Measurements from ENCODE around the gene FFAR1. TPM values are rescaled to one million over a fixed set of nuclear protein-coding genes. Genes with fewer than 3 reads are reported as not detected.

The FFAR1 gene, protein sequence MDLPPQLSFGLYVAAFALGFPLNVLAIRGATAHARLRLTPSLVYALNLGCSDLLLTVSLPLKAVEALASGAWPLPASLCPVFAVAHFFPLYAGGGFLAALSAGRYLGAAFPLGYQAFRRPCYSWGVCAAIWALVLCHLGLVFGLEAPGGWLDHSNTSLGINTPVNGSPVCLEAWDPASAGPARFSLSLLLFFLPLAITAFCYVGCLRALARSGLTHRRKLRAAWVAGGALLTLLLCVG (N-terminal part only)
- total RNA-seq, result not detected

DNA sequence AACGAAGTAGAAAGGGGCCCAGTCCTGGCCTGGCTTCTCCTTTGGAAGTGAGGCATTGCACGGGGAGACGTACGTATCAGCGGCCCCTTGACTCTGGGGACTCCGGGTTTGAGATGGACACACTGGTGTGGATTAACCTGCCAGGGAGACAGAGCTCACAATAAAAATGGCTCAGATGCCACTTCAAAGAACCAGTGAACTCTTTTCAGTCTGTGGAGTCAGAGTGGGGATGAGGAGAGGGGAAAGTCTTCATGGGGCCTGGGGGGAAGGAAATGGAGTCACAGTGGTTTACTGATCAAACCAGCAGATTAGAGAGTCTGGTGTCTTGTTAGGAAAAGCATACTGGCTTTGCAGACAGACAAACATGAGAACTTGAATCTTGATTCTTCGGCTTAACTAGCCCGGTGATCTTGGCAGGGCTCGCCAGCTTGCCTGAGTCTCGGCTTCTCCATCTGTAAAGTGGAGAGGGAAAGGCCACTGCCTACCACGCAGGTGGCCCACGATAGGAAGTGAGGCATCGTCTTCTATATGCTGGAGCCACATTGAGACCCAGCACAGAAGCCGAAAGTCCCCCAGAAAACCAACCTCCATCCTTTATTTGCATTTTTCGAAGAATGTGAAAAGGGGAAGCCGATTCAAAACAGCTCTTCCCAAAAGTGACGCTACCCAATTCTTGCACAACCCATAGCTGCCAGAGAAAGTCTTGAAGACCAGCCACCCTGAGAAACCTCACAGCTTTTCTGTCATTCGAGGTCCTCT, at the start of gene FFAR1:
FFAR1 (plus strand) TSS at position 732 of the 759 bp plus-strand sequence. CDS start 3,650 bp downstream, outside the sequence.
- H3K27ac ChIP-seq (ENCODE audit: low read depth, low read length), result no peak within 1 kb of the TSS
- H3K4me3 ChIP-seq (ENCODE audit: low read length in 3 of 3), result no peak within 1 kb of the TSS

GRCh38 chr19:35297922-35298321, 49.8 kb upstream of the FFAR1 start:
- Histone ChIP-seq H3K27ac (ENCODE audit: low read depth, low read length) (no peak overlapping the region), H3K4me3 (ENCODE audit: low read length in 3 of 3) (no peak overlapping the region), H3K36me3 (ENCODE audit: control insufficient read depth in 3 of 3, insufficient read depth in 3 of 3, low read length in 3 of 3) (no peaks in the 10 kb centered on the region), H3K4me1 (ENCODE audit: control insufficient read depth in 3 of 3, insufficient read depth in 3 of 3, low read length in 3 of 3) (no peaks in the 10 kb centered on the region), H3K9ac (ENCODE audit: low read depth in 1 of 3, low read length in 3 of 3) (no peak overlapping the region), H3K27me3 (ENCODE audit: control insufficient read depth in 3 of 3, insufficient read depth in 3 of 3, low read length in 3 of 3) (peaks cover 50 to 76% (median 63%) of the 10 kb centered on the region in 3 donors), H3K9me3 (ENCODE audit: control insufficient read depth in 3 of 3, low read length in 3 of 3) (no peaks in the 10 kb centered on the region)

More for the DNA sequence above, at the start of gene FFAR1:
- peaks cover 13 to 42% (median 40%) of the 10 kb centered on the region in 3 donors for H3K27me3 ChIP-seq (ENCODE audit: control insufficient read depth in 3 of 3, insufficient read depth in 3 of 3, low read length in 3 of 3)
- no peaks in the 10 kb centered on the region for H3K9me3 ChIP-seq (ENCODE audit: control insufficient read depth in 3 of 3, low read length in 3 of 3)
- peaks cover 0 to 3% (median 0%) of the 10 kb centered on the region in 3 donors for H3K4me1 ChIP-seq (ENCODE audit: control insufficient read depth in 3 of 3, insufficient read depth in 3 of 3, low read length in 3 of 3)
- no peak within 1 kb of the TSS for H3K9ac ChIP-seq (ENCODE audit: low read depth in 1 of 3, low read length in 3 of 3)
- H3K36me3 ChIP-seq (ENCODE audit: control insufficient read depth in 3 of 3, insufficient read depth in 3 of 3, low read length in 3 of 3), result no peaks in the 10 kb centered on the region

DNA sequence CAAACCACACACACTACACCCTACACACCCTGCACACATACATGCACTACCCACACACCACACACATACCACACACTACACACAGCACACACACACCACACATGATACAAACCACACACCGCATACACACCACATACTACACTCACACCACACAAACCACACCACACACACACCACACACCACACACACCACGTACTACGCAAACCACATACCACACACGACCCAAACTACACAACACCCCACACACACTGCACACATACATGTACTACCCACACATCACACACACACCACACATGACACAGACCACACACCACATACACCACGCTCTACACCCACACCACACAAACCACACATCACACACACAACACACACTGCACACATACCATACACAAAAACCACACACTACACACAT, 49.1 kb upstream of the FFAR1 start:
- Histone ChIP-seq H3K27me3 (ENCODE audit: control insufficient read depth in 3 of 3, insufficient read depth in 3 of 3, low read length in 3 of 3) (peaks cover 50 to 76% (median 57%) of the 10 kb centered on the region in 3 donors), H3K9me3 (ENCODE audit: control insufficient read depth in 3 of 3, low read length in 3 of 3) (no peaks in the 10 kb centered on the region), H3K4me3 (ENCODE audit: low read length in 3 of 3) (no peak overlapping the region), H3K36me3 (ENCODE audit: control insufficient read depth in 3 of 3, insufficient read depth in 3 of 3, low read length in 3 of 3) (no peaks in the 10 kb centered on the region), H3K27ac (ENCODE audit: low read depth, low read length) (no peak overlapping the region), H3K9ac (ENCODE audit: low read depth in 1 of 3, low read length in 3 of 3) (no peak overlapping the region), H3K4me1 (ENCODE audit: control insufficient read depth in 3 of 3, insufficient read depth in 3 of 3, low read length in 3 of 3) (no peaks in the 10 kb centered on the region)

DNA sequence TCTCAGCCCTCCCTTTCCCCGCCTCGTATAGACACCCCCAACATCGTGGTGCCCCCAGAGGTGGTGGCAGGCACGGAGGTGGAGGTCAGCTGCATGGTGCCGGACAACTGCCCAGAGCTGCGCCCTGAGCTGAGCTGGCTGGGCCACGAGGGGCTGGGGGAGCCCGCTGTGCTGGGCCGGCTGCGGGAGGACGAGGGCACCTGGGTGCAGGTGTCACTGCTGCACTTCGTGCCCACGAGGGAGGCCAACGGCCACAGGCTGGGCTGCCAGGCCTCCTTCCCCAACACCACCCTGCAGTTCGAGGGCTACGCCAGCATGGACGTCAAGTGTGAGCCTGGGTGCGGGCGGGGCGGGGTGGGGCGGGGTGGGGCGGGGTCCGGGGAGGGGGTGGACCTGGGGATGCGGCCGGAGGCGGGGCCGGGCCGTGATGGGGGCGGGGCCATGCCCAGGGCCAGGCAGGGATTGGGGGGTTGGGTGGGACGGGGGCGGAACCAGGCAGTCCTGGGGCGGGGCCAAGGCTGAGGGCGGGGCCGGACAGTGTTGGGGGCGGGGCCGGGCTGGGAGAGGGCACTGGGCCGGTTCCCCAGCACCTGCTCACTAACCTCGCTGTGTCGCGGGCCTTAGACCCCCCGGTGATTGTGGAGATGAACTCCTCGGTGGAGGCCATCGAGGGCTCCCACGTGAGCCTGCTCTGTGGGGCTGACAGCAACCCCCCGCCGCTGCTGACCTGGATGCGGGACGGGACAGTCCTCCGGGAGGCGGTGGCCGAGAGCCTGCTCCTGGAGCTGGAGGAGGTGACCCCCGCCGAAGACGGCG, 48.0 kb upstream of the FFAR1 start:
- no peak overlapping the region for H3K4me3 ChIP-seq (ENCODE audit: low read length in 3 of 3)
- H3K36me3 ChIP-seq (ENCODE audit: control insufficient read depth in 3 of 3, insufficient read depth in 3 of 3, low read length in 3 of 3), result no peaks in the 10 kb centered on the region
- no peaks in the 10 kb centered on the region for H3K9me3 ChIP-seq (ENCODE audit: control insufficient read depth in 3 of 3, low read length in 3 of 3)
- H3K9ac ChIP-seq (ENCODE audit: low read depth in 1 of 3, low read length in 3 of 3), result no peak overlapping the region
- H3K27me3 ChIP-seq (ENCODE audit: control insufficient read depth in 3 of 3, insufficient read depth in 3 of 3, low read length in 3 of 3), result peaks cover 42 to 73% (median 52%) of the 10 kb centered on the region in 3 donors
- no peak overlapping the region for H3K27ac ChIP-seq (ENCODE audit: low read depth, low read length)
- H3K4me1 ChIP-seq (ENCODE audit: control insufficient read depth in 3 of 3, insufficient read depth in 3 of 3, low read length in 3 of 3), result no peaks in the 10 kb centered on the region

DNA sequence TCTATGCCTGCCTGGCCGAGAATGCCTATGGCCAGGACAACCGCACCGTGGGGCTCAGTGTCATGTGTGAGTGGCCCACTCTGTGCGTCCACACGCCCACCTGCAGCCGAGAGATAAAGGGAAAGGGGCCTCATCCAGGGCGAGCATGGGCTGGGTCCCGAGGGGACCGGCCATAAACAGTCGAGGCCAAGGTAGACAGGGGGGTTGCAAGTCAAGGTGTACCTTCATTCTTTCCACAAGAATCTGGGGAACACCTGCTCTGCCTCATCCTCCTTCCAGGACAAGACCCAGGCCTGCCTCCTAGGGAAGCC, 47.4 kb upstream of the FFAR1 start:
- Histone ChIP-seq H3K27ac (ENCODE audit: low read depth, low read length) (no peak overlapping the region), H3K4me3 (ENCODE audit: low read length in 3 of 3) (no peak overlapping the region), H3K9me3 (ENCODE audit: control insufficient read depth in 3 of 3, low read length in 3 of 3) (no peaks in the 10 kb centered on the region), H3K36me3 (ENCODE audit: control insufficient read depth in 3 of 3, insufficient read depth in 3 of 3, low read length in 3 of 3) (no peaks in the 10 kb centered on the region), H3K4me1 (ENCODE audit: control insufficient read depth in 3 of 3, insufficient read depth in 3 of 3, low read length in 3 of 3) (no peaks in the 10 kb centered on the region), H3K9ac (ENCODE audit: low read depth in 1 of 3, low read length in 3 of 3) (no peak overlapping the region), H3K27me3 (ENCODE audit: control insufficient read depth in 3 of 3, insufficient read depth in 3 of 3, low read length in 3 of 3) (peaks cover 39 to 71% (median 48%) of the 10 kb centered on the region in 3 donors)

DNA sequence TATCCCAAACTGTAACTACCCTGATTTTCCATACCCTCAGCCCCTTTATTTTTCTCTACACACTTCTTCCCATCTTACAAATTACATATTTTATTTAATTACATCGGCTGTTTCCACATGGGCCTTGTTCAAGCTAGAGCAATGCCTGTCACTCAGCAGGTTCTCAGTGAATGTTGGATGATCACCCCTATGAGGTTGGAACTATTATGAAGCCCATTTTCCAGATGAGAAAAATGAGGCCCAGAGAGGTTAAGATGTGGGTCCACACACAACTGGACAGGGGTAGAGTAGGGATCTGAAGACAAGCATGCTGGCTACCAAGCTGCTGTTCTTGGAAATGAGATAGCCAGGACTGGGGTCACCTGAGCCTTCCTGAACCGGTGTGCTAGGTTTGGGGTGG, 45.7 kb upstream of the FFAR1 start:
- no peaks in the 10 kb centered on the region for H3K4me1 ChIP-seq (ENCODE audit: control insufficient read depth in 3 of 3, insufficient read depth in 3 of 3, low read length in 3 of 3)
- H3K36me3 ChIP-seq (ENCODE audit: control insufficient read depth in 3 of 3, insufficient read depth in 3 of 3, low read length in 3 of 3), result no peaks in the 10 kb centered on the region
- H3K27me3 ChIP-seq (ENCODE audit: control insufficient read depth in 3 of 3, insufficient read depth in 3 of 3, low read length in 3 of 3), result peaks cover 26 to 63% (median 41%) of the 10 kb centered on the region in 3 donors
- H3K9me3 ChIP-seq (ENCODE audit: control insufficient read depth in 3 of 3, low read length in 3 of 3), result no peaks in the 10 kb centered on the region
- no peak overlapping the region for H3K9ac ChIP-seq (ENCODE audit: low read depth in 1 of 3, low read length in 3 of 3)
- H3K27ac ChIP-seq (ENCODE audit: low read depth, low read length), result no peak overlapping the region
- no peak overlapping the region for H3K4me3 ChIP-seq (ENCODE audit: low read length in 3 of 3)

- H3K9ac ChIP-seq (ENCODE audit: low read depth in 1 of 3, low read length in 3 of 3), result no peak overlapping the region
- no peaks in the 10 kb centered on the region for H3K9me3 ChIP-seq (ENCODE audit: control insufficient read depth in 3 of 3, low read length in 3 of 3)
- no peaks in the 10 kb centered on the region for H3K36me3 ChIP-seq (ENCODE audit: control insufficient read depth in 3 of 3, insufficient read depth in 3 of 3, low read length in 3 of 3)
- H3K4me1 ChIP-seq (ENCODE audit: control insufficient read depth in 3 of 3, insufficient read depth in 3 of 3, low read length in 3 of 3), result no peaks in the 10 kb centered on the region
- no peak overlapping the region for H3K4me3 ChIP-seq (ENCODE audit: low read length in 3 of 3)
- no peak overlapping the region for H3K27ac ChIP-seq (ENCODE audit: low read depth, low read length)
- peaks cover 26 to 62% (median 37%) of the 10 kb centered on the region in 3 donors for H3K27me3 ChIP-seq (ENCODE audit: control insufficient read depth in 3 of 3, insufficient read depth in 3 of 3, low read length in 3 of 3)
These were observed 45.3 kb upstream of the FFAR1 start for GRCh38 chr19:35302446-35302845.

- H3K36me3 ChIP-seq (ENCODE audit: control insufficient read depth in 3 of 3, insufficient read depth in 3 of 3, low read length in 3 of 3), result no peaks in the 10 kb centered on the region
- H3K9ac ChIP-seq (ENCODE audit: low read depth in 1 of 3, low read length in 3 of 3), result no peak overlapping the region
- no peak overlapping the region for H3K27ac ChIP-seq (ENCODE audit: low read depth, low read length)
- no peaks in the 10 kb centered on the region for H3K9me3 ChIP-seq (ENCODE audit: control insufficient read depth in 3 of 3, low read length in 3 of 3)
- H3K4me1 ChIP-seq (ENCODE audit: control insufficient read depth in 3 of 3, insufficient read depth in 3 of 3, low read length in 3 of 3), result no peaks in the 10 kb centered on the region
- no peak overlapping the region for H3K4me3 ChIP-seq (ENCODE audit: low read length in 3 of 3)
- peaks cover 21 to 52% (median 30%) of the 10 kb centered on the region in 3 donors for H3K27me3 ChIP-seq (ENCODE audit: control insufficient read depth in 3 of 3, insufficient read depth in 3 of 3, low read length in 3 of 3)
These were observed 44.3 kb upstream of the FFAR1 start for GRCh38 chr19:35303357-35303915.

DNA sequence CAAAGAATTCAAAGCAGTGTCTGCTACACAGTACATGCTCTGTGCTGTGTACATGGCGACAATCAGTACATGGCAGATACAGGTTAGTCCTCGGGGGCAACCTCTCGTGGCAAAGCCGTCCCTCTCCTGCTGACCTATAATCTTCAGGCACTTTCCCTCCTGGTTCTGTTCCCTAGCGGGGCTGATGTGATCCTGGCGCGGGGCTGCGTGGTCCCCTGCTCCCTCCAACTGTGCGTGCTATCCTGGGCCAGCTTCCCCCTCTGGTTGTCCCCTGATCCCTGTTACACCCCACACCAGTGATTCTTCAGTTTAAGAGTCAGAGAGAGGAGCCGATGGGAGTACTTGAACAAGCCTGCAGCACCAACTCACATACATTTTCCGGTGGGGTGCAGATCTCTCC, 43.7 kb upstream of the FFAR1 start:
- Histone ChIP-seq H3K27me3 (ENCODE audit: control insufficient read depth in 3 of 3, insufficient read depth in 3 of 3, low read length in 3 of 3) (peaks cover 21 to 46% (median 24%) of the 10 kb centered on the region in 3 donors), H3K4me3 (ENCODE audit: low read length in 3 of 3) (no peak overlapping the region), H3K36me3 (ENCODE audit: control insufficient read depth in 3 of 3, insufficient read depth in 3 of 3, low read length in 3 of 3) (no peaks in the 10 kb centered on the region), H3K9ac (ENCODE audit: low read depth in 1 of 3, low read length in 3 of 3) (no peak overlapping the region), H3K9me3 (ENCODE audit: control insufficient read depth in 3 of 3, low read length in 3 of 3) (no peaks in the 10 kb centered on the region), H3K4me1 (ENCODE audit: control insufficient read depth in 3 of 3, insufficient read depth in 3 of 3, low read length in 3 of 3) (no peaks in the 10 kb centered on the region), H3K27ac (ENCODE audit: low read depth, low read length) (no peak overlapping the region)

All from skeletal muscle tissue (tissue), 4 donors.